HG03280 (cell line): Measurements from ENCODE around the gene AP2S1.
"Not testable (repeated sequence)": the region's sequence is repeated elsewhere in the genome, so short reads cannot be mapped to it uniquely, and the experiment has no call there.

Experiments
- ATAC-seq: cut with Tn5 transposase; IDR thresholded peaks from one replicate; pipeline ENCODE4 v1.9.1; 2021; ENCODE audit warnings: mild to moderate bottlenecking, moderate library complexity; ENCODE audit not compliant: unreplicated experiment

The AP2S1 gene

DNA sequence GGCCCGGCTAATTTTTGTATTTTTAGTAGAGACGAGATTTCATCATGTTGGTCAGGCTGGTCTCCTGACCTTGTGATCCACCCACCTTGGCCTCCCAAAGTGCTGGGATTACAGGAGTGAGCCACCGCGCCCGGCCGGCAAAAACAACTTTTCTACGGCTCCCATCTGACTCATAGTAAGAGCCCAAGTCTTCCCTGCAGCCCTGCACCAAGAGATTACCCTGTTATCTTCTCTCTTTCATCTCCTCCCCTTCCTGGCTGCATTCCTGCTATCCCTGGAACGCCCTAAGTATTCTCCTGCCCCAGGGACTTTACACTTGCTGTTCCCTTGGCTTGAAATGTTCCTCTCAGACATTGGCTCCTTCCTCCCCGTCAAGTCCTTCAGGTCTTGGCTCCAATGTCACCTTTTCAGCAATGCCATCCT lies 6.6 kb downstream of the AP2S1 start:
- ATAC-seq, result no peak

- no peak for ATAC-seq
Measured at GRCh38 chr19:46842791-46843190, 7.9 kb downstream of the AP2S1 start.

DNA sequence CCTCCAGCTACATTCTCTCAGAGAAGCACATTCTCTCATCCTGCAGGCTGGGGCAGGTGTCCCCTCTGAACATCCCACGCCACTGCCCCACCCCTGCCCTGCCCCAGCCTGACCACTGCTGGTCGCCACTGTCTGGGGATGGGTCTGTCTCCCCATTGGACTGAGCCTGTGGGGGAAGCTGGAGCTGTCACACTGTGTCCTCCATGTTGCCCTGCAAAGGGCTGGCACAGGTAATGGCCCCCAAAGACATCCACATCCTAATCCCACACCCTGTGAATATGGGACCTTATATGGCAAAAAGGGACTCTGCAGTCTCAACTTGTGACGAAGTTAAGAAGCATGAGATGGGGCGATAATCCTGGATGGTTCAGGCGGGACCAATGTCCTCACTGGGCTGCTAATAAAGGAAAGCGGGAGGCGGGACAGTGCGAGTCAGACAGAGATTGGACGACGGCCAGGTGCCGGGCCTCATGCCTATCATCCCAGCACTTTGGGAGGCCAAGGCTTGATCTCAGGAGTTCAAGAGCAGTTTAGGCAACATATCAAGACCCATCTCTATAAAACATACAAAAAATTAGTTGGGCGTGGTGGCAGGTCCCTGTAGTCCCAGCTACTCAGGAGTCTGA lies 9.1 kb downstream of the AP2S1 start:
- ATAC-seq, result no peak

DNA sequence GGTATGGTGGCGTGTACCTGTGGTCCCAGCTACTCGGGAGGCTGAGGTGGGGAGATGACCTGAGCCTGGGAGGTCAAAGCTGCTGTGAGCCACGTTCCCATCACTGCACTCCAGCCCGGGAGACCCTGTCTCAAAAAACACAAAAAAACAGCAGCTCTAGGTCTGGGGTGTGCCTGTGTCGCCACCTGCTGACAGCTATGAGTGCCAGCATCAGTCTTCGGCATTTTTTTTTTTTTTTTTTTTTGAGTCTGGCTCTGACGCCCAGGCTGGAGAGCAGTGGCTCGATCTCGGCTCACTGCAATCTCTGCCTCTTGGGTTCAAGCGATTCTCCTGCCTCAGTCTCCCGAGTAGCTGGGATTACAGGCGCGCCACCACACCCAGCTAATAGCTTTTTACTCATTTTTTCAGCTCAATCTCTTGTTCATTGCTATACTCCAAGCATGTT lies 10.1 kb downstream of the AP2S1 start:
- no peak for ATAC-seq

DNA sequence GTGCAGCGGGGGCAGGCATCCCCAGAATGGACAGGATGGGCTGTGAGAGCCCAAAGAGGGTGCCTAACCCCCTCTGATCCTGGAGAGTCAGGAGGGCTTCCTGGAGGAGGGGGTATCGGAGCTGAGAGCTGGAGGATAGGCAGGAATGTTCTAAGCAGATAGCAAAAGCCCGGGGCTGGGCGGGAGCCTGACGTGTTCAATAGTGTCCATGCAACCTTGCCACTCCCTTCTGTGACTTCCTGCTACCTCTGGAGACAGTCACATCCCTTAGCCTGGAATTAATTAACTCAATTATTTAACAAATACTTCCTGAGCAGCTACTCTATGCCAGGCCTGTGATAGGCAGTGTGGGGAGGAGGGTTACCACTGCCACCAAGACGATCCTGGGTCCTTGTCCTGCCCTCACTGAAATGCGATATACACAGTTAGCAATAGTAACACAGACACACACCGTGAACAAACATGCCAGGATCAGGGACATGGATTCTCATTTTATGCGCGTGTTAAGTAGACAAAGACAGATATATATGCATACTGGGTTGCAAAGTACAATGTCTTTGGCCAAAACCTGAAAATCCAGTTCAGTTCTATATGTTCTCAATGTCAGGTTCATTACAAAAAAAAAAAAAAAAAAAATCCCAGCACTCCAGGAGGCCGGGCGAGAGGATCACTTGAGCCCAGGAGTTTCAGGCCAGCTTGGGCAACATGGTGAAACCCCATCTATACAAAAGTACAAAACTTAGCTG lies 10.7 kb downstream of the AP2S1 start:
- ATAC-seq, result no peak

- ATAC-seq, result no peak
Measured at GRCh38 chr19:46838160-46838559, 12.5 kb downstream of the AP2S1 start.

DNA sequence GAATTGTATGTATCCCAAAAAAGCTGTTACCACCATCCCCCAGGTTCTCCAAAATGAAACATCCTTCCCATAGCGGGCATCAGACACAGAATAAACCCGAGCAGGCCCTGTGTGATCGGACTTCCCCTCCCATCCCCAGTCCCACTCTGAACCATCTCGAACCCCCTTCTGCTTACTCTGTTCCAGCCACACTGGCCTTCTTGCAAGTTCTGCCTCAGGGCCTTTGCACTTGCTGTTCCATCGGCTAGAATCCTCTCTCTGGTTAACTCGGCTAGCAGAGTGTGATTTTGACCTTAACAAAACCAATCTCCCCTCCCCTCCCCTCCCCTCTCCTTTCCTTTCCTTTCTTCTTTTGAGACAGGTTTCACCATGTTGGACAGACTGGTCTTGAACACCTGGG lies 15.7 kb downstream of the AP2S1 start:
- ATAC-seq, result no peak

DNA sequence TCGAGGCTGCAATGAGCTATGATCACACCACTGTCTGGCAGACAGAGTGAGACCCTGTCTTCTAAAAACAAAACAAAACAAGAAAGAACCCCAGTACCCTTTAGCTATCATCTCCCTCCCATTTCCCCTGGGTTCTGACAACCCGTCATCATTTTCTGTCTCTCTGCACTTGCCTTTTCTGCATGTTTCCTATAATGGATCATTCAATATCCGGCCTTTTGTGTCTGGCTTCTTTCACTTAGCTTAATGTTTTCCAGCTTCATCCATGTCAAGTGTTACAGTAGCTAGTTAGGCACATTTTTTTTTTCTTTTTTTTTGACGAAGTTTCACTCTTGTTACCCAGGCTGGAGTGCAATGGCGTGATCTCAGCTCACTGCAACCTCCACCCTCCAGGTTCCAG lies 16.5 kb downstream of the AP2S1 start:
- ATAC-seq, result no peak

DNA sequence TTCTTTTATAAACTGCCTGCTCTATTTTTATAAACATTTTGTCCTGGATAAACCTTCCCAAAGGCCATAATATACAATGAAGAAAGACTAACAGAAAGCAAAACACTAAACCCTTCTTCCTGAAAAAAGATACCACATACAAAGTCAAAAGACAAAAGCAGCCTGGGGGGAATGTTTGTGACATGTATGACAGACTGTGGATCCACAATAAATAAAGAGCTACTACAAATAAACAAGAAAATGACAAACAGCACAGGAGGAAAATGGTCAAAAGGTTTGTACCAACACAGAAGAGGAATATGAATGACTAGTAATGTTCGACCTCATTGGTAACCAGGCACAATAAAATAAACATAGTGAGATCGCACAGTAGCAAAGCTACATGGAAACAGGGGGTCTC lies 19.8 kb downstream of the AP2S1 start:
- ATAC-seq, result no peak

DNA sequence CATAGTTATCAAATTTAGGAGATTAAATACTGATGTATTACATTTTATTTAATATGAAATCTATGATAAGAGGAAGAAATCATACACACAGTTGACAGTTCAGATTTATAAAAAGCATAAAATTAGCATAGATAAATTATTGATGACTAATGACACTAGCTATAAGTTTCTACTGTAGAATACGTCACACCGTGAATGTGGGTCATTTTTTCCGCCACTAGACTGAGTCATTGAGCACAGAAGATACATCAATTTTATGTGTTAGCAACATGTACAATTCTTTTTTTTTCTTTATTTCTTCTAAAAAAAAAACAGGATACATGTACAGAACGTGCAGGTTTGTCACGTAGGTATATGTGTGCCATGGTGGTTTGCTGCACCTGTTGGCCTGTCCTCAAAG lies 22.2 kb downstream of the AP2S1 start:
- no peak for ATAC-seq

DNA sequence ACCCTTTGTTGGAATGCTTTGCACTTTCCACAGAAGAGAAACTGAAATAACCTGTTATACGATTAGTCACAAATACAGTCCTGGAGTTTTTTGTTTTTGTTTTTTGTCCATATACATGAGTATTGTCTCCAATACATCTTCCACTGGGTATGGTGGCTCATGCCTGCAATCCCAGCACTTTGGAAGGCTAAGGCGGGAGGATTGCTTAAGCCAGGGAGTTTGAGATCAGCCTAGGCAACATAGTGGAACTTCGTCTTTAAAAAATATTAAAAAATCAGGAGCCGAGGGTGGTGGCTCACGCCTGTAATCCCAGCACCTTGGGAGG lies 25.0 kb downstream of the AP2S1 start:
- ATAC-seq, result no peak

- ATAC-seq, result no peak
Measured at GRCh38 chr19:46824890-46825730, 25.5 kb downstream of the AP2S1 start.

DNA sequence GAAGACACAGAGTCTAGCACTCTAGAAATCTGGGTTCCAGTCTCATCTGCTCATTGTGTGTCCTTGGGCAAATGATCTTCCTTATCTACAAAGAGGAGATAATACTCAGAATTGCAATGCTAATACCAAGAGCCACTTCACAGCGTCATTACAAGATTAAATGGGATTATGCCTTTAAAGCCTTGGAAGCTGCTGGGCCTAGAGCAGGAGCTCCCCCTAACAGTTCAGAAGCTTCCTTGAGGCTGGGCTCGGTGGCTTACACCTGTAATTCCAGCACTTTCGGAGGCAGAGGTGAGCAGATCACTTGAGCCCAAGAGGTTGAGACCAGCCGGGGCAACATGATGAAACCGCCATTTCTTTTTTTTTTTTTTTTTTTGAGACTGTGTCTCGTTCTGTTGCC lies 27.6 kb downstream of the AP2S1 start:
- no peak for ATAC-seq

- ATAC-seq, result not testable (repeated sequence)
Measured at GRCh38 chr19:46822410-46822787, 28.2 kb downstream of the AP2S1 start.

- ATAC-seq, result no peak
Measured at GRCh38 chr19:46821512-46822409, 28.9 kb downstream of the AP2S1 start.

GRCh38 chr19:46818812-46819211 lies 31.8 kb downstream of the AP2S1 start:
- ATAC-seq, result no peak

GRCh38 chr19:46815833-46816627 lies 34.6 kb downstream of the AP2S1 start:
- ATAC-seq, result no peak

- no peak for ATAC-seq
Measured at GRCh38 chr19:46813839-46814358, 36.7 kb downstream of the AP2S1 start.

DNA sequence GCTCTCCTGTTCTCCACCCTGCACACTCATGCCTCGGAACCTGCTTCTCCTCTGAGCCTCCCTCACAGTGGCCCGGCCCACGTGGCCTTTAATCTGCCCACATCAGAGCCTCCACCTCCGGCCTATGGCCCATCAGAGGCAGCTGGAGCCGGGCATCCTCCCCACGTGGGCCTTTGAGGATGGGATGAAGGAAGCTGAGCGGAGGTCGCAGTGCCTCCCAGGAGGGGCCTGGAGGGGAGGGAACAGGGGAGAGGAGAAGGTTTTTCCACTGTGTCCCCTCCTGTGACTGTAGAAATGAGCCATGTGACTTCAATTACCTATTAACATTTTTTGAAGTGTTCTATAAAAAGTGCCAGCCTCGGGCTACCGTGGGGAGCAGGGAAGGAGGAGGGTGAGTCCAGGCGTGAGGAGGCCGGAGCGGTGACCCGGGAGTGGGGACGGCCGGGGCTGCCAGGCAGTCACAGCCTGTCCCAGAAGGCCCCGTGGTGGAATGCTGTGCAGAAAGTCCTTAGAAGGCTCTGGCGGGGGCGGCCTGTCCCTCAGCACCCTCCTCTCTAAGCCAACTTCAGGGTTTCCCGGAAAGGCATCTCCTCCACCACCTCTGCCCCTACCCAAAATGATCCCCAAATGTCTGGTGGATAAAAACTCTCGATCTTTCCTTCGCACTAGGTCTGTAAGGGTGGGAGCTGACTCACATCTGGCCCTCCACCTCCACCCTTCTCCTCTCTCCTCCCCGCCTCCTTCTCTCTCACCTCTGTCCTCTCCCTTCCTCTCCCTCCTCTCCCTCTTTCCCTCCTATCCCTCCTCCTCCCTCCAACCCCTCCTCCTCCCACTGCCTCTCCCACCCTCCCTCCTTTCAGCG lies 37.4 kb downstream of the AP2S1 start:
- no peak for ATAC-seq
